Stimulated activated CD4-positive, alpha-beta T cell treated with anti-CD3 and anti-CD28 coated beads, Interleukin-12 subunit alpha, Interleukin-12 subunit beta, amount 100 ng/mL, for 48 hours (primary cell): ENCODE results near the gene PKP4.
A peak's percentile ranks its signal among the peaks of the same experiment; 100 is the strongest.
"Not testable (repeated sequence)": the region's sequence is repeated elsewhere in the genome, so short reads cannot be mapped to it uniquely, and the experiment has no call there.

Experiments used
- DNase-seq, 3 donors: peaks; one replicate each; pipeline ENCODE4 v3.0.0-alpha.2; 2020; ENCODE audit warnings: low read depth in 2 of 3, low spot score in 1 of 3

PKP4 gene, protein sequence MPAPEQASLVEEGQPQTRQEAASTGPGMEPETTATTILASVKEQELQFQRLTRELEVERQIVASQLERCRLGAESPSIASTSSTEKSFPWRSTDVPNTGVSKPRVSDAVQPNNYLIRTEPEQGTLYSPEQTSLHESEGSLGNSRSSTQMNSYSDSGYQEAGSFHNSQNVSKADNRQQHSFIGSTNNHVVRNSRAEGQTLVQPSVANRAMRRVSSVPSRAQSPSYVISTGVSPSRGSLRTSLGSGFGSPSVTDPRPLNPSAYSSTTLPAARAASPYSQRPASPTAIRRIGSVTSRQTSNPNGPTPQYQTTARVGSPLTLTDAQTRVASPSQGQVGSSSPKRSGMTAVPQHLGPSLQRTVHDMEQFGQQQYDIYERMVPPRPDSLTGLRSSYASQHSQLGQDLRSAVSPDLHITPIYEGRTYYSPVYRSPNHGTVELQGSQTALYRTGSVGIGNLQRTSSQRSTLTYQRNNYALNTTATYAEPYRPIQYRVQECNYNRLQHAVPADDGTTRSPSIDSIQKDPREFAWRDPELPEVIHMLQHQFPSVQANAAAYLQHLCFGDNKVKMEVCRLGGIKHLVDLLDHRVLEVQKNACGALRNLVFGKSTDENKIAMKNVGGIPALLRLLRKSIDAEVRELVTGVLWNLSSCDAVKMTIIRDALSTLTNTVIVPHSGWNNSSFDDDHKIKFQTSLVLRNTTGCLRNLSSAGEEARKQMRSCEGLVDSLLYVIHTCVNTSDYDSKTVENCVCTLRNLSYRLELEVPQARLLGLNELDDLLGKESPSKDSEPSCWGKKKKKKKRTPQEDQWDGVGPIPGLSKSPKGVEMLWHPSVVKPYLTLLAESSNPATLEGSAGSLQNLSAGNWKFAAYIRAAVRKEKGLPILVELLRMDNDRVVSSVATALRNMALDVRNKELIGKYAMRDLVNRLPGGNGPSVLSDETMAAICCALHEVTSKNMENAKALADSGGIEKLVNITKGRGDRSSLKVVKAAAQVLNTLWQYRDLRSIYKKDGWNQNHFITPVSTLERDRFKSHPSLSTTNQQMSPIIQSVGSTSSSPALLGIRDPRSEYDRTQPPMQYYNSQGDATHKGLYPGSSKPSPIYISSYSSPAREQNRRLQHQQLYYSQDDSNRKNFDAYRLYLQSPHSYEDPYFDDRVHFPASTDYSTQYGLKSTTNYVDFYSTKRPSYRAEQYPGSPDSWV

DNA sequence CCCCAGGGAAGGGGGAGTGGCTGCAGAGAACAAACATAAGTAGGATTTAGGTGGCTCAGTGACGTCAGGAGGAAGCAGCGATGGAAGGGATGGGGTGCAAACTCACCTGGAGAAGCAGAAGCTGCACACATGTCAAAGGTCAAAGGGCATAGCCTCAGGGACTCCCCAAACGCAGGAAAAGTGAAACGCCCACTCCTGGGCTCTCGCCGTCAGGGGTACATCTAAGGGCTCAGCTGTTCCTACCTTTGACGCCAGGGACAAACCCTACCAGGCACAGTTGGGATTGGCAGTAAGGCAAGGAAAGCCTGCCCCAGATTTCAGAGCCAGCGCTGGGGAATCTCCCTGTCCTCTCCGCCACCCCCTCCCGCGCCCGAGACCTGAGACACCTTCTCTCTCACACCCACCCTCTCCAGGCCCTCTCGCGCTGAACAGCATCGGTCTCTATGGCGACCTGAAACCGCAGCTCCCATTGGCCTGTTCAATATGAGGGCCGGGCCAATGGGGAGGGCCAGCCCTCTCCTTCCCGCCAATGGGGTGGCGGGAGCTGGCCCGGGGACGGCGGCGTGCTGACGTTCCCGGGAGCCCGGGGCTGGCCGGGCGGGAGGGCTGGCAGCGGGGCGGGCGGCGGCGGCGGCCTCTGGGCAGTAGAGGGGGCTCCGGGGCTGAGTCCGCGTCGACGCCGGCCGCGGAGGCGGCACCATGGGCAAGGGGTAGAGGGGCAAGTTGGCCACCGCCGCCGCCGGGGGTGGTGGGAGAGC, at the start of gene PKP4, which contains the start of gene CCDC148:
Gene PKP4 (plus strand): TSS at position 644 of the 758 bp plus-strand sequence. CDS start 76,233 bp downstream, outside the sequence.
Gene CCDC148 (minus strand): TSS at position 445 of the 758 bp plus-strand sequence. CDS start 314 bp downstream, at position 131.
- DNase-seq: peak; percentile 73 to 85 (median 82)

DNA sequence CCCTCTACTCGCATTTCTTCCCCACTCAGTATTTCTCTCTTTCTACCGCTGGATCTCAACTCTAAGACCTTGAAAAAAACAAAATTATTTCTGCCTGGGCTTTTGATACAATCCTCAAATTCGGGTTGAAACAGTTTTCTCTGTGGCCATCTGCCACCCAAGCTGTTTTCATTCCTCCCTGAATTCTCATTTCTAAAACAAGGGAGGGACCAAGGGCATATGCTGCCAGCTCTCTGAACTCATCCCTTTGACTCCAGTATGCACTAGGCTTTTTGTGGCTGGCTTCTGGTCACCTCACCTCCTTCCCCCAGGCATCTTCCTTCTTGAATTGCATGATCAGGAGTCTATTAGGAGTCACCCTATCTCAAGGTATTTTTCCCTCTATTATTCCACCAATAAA, 49.7 kb upstream of the PKP4 start:
- no peak for DNase-seq

DNA sequence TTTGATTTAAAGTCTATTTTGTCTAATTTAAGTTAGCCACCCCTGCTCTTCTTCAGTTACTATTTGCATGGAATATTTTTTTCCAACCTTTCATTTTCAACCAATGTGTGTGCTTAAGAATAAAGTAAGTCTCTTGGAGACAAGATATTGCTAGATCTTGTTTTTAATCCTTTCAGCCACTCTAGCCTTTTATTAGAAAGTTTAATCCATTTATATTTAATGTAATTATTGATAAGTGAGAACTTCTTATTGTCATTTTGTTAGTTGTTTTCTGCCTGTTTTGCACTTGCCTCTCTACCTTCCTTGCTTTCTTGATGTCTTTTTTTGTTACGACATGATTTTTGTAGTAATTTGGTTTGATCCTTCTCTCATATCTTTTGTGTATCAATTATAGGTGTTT, 46.6 kb upstream of the PKP4 start:
- DNase-seq: no peak

DNA sequence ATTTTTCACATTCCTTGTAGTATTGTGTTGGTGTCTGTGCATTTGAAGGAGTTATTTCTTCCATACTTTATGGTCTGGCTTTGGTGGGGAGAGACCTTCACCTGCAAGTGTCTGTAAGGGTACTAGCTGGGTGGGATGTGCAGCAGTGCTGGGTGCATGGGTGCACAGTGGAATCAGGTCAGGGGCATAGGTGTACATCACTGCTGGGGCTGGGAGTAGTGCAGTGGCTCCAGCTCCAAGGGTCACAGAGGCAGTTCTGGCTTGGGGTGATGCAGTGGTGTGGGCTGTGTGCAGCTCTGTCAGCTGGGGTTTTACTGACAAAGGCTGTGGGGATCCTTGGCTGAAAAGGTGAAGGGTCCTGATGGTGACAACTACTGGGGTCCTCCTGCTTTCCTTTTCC, 45.0 kb upstream of the PKP4 start:
- DNase-seq: no peak

DNA sequence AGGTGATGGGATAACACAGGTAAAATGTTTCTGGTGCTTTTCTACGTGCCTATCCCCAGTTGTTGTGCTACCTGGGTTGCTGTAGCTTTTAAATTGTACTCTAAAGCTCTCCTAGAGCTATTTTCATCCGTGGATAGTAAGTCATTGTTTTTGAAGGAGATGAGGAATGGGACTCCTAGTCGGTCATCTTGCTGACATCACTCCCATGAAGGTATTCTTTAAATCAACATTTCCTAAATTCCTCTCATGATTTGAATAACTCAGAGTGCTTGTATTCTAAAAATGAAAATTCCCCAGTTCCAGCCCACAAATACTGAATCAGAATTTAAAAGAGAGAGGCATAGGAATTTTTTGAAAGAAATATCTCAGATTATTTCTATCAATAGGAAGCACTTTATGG, 44.5 kb upstream of the PKP4 start:
- DNase-seq: no peak

DNA sequence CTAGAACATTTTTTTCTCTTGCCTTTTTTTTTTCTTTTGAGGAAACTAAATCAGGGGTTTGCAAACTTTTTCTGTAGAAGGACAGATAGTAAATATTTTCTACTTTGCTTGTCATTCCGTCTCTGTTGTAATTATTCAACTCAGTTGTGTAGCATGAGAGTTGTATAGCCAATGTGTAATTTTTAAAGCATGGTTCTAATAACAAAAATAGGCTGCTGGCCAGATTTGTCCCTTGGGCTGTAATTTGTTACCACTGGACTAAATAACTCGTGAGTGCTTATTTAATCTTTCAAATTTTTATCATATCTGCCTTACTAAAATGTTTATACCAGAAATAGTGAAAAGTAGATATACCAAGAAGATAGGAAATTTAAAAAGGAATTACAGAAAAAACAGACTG, 43.2 kb upstream of the PKP4 start:
- DNase-seq: no peak

DNA sequence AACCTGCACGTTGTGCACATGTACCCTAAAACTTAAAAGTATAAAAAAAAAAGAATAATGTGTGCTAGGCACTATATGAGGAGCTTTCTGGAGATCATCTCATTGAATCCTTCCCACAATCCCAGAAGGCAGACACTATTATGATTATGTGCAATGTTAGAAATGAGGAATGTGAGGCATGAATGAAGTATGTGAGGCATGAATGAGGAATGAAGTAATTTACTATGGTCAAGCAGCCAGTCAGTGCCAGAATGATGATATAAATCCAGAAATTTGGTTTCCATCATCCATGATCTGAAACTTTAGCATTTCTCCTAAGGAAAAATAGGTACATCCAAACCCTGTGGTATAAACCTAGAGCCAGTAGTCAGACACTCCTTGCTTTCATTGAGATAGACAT, 42.2 kb upstream of the PKP4 start:
- DNase-seq: no peak

DNA sequence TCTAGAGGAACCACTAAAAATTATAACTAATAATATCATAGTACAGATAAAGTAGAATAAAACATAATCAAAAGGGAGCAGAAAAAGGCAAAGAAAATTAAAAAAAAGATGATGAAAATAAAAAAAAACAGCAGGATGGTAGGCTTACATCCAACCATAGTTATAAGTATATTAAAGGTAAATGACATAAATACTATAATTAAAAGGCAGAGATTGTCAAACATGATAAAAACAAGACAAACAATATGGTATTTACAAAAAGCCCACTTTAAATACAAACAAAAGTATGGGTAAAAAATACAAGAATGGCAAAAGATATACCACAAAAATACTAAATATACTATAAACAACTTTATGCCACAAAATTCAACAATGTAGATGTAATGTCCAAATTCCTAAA, 24.6 kb upstream of the PKP4 start:
- DNase-seq: no peak

DNA sequence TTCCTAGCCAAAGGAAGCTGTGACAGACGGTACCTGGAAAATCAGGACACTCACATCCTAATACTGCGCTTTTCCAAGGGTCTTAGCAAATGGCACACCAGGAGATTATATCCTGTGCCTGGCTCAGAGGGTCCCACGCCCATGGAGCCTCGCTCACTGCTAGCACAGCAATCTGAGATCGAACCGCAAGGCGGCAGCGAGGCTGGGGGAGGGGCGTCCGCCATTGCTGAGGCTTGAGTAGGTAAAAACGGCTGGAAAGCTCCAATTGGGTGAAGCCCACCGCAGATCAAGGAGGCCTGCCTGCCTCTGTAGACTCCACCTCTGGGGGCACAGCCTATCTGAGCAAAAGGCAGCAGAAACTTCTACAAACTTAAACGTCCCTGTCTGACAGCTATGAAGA, 23.0 kb upstream of the PKP4 start:
- not testable (repeated sequence) for DNase-seq

DNA sequence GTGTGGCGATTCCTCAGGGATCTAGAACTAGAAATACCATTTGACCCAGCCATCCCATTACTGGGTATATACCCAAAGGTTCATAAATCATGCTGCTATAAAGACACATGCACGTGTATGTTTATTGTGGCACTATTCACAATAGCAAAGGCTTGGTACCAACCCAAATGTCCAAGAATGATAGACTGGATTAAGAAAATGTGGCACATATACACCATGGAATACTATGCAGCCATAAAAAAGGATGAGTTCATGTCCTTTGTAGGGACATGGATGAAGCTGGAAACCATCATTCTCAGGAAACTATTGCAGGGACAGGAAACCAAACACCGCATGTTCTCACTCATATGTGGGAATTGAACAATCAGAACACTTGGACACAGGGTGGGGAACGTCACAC, 17.7 kb upstream of the PKP4 start:
- DNase-seq: not testable (repeated sequence)

DNA sequence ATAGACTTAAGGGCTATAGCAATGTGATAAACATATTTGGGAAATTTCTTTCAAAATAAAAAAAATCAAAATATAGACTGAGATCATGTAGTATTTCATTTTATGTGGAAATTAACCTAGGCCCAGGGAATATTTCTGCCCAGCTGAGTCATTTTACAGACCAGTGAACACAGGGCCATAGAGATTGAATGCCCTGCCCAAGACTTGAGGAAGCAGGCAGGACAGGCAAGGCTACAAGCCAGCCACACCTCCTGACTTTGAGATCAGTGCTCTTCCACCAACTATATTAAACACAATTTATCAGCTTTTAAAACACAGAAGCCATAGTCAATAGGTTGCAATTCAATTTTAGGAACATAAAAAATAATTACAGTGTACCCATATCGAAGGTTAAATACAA, 13.1 kb upstream of the PKP4 start:
- DNase-seq: no peak

DNA sequence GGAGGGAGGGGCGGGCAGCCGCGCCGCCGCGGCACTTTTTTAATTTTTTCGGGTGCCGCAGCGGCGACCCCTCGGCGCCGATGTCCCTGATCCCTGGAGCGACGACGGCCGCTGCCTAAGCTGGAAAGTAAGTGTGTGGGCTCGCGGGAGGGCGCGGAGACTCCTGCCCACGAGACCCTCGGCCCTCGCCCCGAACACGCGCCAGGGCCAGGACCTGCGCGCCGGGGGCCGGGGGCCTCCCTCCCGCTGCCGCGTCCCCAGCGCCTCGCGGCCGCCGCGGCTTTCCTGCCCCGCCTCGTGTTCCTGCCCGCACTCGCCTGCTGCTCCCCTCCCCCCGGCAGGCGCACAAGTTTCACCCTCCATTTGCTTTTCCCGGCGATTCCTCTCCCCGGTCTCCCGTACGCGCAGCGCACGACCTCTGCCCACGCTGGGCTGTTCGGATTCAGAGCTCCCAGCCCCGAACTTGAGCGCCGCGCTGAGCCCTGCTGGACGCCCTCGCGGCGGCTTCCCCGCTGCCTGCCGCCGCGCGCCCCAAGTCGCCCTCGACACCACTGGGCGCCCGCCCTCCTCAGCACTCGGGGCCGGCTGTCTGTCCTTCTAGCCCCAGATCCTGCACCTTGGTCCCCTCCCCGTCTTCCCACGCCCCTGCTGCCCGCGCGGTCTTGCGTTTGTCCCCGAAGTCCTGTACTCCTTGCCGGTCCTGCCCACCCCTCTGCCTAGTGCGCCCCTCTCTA, 507 bp downstream of the PKP4 start:
- DNase-seq: peak in 2 of 3 donors; percentile 27 to 50

DNA sequence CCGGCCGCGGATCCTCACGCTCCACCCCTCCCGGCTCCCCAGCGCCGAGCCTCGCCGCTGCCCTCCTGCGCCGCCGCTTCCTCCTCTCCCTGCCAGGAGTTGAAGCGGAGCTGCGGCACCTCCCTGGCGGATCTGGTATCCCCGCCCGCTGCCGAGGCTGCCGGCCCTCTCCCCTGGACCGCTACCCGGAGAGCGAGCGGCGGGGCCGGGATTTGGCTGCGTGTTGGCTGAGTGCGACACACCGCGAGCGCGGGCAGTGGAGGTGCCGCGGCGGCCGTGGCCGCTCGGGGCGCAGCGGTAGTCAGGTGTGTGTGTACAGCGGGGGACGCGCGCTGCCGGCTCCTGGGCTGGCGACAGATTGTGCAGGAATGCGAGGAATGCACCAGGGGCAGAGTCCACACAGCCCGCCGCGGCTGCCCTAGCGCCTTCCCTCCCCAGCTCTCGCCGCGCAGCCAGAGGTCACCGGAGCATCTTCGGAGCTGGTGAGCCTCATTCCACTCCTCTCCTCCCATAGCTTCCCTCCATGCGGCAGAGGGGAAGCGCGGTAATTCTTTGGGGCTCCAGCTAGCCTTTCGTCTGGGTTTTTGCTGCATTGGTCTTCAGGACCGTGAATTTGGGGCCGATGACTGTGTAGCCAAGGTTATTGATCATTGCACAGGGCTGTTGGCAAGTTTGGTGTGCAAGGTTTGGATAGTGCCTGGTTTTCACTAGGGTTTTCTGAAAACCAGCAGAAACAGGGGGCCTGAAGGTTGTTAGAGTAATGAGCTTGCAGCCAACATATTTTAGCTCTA, 1.3 kb downstream of the PKP4 start:
- peak in 1 of 3 donors; percentile 47 for DNase-seq

DNA sequence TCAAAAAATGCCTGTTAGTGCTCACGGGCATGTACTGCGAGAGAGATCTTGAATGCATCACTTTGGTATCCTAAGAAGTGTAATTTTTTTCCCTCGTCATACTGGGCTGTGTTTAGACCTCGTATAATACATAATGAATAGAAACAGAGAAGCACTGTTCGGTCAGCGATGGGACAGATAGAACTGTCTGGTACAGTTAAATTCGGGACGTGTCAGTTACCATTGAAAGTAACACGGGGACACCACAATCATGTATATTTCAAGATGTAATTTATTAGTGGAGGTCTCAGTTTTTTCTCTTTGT, 1.8 kb downstream of the PKP4 start:
- DNase-seq: no peak

DNA sequence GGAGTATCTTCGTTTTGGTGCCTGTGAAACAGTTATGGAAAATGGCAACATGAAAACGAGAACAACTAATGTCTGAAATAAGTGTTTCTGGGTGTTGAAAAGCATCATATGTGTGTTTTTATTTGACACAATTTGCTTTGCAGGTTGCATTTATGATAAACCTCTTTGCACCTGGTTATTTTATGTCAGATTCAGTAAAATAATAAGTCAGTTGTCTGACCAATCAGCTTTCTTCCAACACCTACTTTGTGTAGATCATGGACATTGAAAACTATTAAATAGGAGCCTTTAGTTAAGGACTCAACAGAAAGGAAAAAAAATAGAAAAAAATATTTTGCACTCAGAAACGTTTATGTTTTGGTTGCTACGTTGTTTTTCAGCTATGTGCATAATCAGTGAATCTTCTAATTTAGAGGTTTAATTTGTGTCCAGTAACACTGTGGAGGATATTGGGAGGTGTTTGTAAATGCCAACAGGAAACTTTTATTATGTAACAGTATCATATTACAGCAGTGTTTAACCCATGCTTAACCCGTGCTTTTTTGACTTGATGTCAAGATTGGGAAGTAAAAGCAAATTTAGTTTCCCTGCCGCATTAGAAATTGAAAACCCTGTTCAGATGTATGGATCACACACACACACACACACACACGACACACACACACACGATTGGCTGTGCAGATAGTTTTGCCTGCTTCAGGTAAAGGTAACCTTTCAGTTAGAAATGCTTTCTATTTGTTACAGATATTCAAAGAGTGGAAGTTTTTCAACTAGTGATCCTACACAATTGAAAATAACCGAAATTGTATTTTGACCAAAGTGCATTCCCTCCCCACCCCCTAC, 2.6 kb downstream of the PKP4 start:
- no peak for DNase-seq

DNA sequence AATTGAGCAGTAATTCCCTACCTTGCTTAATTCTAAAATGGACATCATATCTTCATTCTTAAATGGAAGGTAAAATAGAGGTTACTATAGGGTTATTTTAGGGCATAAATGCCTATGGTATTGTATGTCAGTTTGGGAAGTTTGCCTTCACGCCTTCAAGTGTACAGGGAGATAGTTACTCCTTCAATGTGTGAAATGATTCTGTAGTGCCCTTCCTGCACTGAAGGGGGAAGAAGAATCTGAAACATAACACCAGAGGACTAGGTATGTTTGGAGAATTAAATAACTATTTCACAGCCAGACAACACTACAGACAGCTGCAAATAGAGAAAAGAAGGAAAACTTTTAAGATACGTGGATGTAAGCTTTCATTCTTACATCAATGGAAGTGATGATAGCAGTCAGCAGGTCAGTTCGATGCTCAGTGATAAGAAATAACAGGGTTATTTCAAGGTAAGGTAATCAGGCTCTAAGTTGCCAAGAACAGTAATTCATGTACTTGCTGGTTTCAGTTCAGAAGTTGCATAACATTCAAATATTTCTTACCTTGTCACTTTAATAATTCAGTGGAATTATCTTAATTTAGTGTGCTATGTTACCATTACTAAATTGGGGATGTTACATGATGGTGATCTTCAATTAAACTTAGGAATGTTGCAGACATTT, 4.0 kb downstream of the PKP4 start:
- DNase-seq: no peak

DNA sequence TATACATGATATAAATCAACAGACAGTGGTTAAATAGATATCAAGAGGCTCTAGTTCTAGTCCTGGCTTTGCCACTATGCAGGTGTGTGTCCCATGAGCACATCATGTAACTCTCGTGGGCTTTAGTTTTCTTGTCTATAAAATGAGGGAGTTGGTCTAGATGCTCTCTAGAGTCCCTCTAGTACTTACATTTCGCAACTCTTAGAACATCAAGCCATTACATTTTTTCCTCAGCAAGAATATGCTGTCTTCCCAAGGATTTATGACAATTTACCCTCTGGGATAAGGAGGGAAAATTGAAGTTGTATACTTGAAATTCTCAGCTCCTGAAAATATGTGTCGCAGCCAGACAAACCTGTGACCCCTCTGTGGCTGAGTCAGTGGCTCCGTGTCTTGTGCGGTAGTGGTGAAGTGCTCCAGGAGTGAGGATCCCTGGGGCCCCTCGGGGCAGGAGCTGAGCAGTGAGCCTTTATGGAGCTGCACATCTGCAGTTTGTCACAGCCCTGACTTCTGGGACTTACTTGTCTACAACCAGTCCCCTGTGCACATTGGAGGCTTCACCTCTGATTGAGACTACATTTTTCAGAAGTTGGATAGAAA, 6.8 kb downstream of the PKP4 start:
- DNase-seq: no peak
